Keratinocyte (primary cell): ENCODE measurements around the gene ARID3B. TPM values are rescaled to one million over a fixed set of nuclear protein-coding genes. Genes with fewer than 3 reads are reported as not detected.

ENCODE experiments used
- DNase-seq: peaks from one replicate; pipeline ENCODE4 v3.0.0-alpha.2; 2011; ENCODE audit warnings: low read depth, missing footprints, low spot score
- FAIRE-seq: peaks from 2 replicates; lab custom pipeline; 2011; peaks lifted over from hg19 to GRCh38; lab: Jason Lieb, UNC
- H2AFZ ChIP-seq: 2 replicates; pipeline ENCODE4 v1.6.0; 2012; ENCODE audit warnings: low read length, control low read depth, inconsistent platforms; ENCODE audit not compliant: control insufficient read depth
- H3K27ac ChIP-seq: 2 replicates; pipeline ENCODE4 v1.5.1; 2011; ENCODE audit warnings: low read length; ENCODE audit not compliant: control insufficient read depth, insufficient read depth
- H3K27me3 ChIP-seq: 3 replicates; pipeline ENCODE4 v1.6.0; 2011; ENCODE audit warnings: low read length; ENCODE audit not compliant: control insufficient read depth, insufficient read depth; ENCODE audit errors: extremely low read depth
- H3K36me3 ChIP-seq, 2 experiments: 2 replicates in 1 of 2; 3 replicates in 1 of 2; pipeline ENCODE4 v1.5.1; 2011; ENCODE audit warnings: low read length in 2 of 2, mild to moderate bottlenecking in 1 of 2; ENCODE audit not compliant: control insufficient read depth in 2 of 2, insufficient read depth in 2 of 2; ENCODE audit errors: extremely low read depth in 1 of 2
- H3K4me1 ChIP-seq: 3 replicates; pipeline ENCODE4 v1.5.1; 2011; ENCODE audit warnings: low read length; ENCODE audit not compliant: control insufficient read depth, insufficient read depth; ENCODE audit errors: extremely low read depth
- H3K4me2 ChIP-seq: 3 replicates; pipeline ENCODE4 v1.6.0; 2011; ENCODE audit warnings: low read depth, low read length; ENCODE audit not compliant: control insufficient read depth, insufficient read depth; ENCODE audit errors: extremely low read depth
- H3K4me3 ChIP-seq, 3 experiments: fragments of 200-600 bp in 1 of 3; sonication (generic) in 1 of 3; 2 replicates in 2 of 3; 3 replicates in 1 of 3; pipeline ENCODE4 v1.5.1; 2011 to 2016; ENCODE audit warnings: low read length in 3 of 3, mild to moderate bottlenecking in 3 of 3, control low read depth in 2 of 3, inconsistent platforms in 1 of 3, low read depth in 1 of 3, mixed read lengths in 1 of 3, mixed run types in 1 of 3, moderate library complexity in 1 of 3; ENCODE audit not compliant: control insufficient read depth in 2 of 3, insufficient read depth in 2 of 3; ENCODE audit errors: extremely low read depth in 1 of 3
- H3K79me2 ChIP-seq: 2 replicates; pipeline ENCODE4 v1.6.0; 2012; ENCODE audit warnings: low read length; ENCODE audit not compliant: control insufficient read depth, insufficient read depth
- H3K9ac ChIP-seq: 3 replicates; pipeline ENCODE4 v1.6.0; 2011; ENCODE audit warnings: low read length; ENCODE audit not compliant: control insufficient read depth, insufficient read depth; ENCODE audit errors: extremely low read depth
- H3K9me1 ChIP-seq: 3 replicates; pipeline ENCODE4 v1.6.0; 2011; ENCODE audit warnings: low read length; ENCODE audit not compliant: control insufficient read depth, insufficient read depth; ENCODE audit errors: extremely low read depth
- H3K9me3 ChIP-seq: 2 replicates; pipeline ENCODE4 v1.5.1; 2012; ENCODE audit warnings: low read depth, low read length; ENCODE audit not compliant: control insufficient read depth
- H4K20me1 ChIP-seq: 3 replicates; pipeline ENCODE4 v1.6.0; 2011; ENCODE audit warnings: low read length; ENCODE audit not compliant: control insufficient read depth, insufficient read depth; ENCODE audit errors: extremely low read depth
- EZH2 ChIP-seq: IDR thresholded peaks from one replicate; pipeline ENCODE4 v1.6.1; 2012; ENCODE audit warnings: inconsistent platforms, mild to moderate bottlenecking, low read length, moderate library complexity
- dilution Hi-C: fragments of 300-500 bp; cut with MboI; formaldehyde crosslinking; loops from one replicate; pipeline ENCODE4 v1.7.0; 2020; ENCODE audit warnings: low sequenced_read_pairs; ENCODE audit not compliant: extremely low pct_ligation_motif_present
- polyA plus RNA-seq, 5 experiments: library from polyadenylated mRNA; depleted of rRNA in 3 of 5; stranded (reverse) in 3 of 5; stranded (forward) in 1 of 5; unstranded in 1 of 5; fragments of >200 nt; gene quantifications; 1 replicate in 1 of 5; 2 replicates in 3 of 5; 3 replicates in 1 of 5; pipeline versions ENCODE4 v1.2.1 to v1.2.3, GENCODE V29; 2011 to 2012; ENCODE audit warnings: missing spikeins in 2 of 5, low read depth in 1 of 5, low replicate concordance in 1 of 5
- TF ChIP-seq, protein P1 (sequence below), 3 experiments: IDR thresholded peaks in 1 of 3; conservative IDR thresholded peaks in 1 of 3; optimal IDR thresholded peaks in 1 of 3; 2 replicates in 2 of 3; 3 replicates in 1 of 3; pipeline versions ENCODE3 to v1.5.1; 2011; ENCODE audit warnings: low read length in 3 of 3, mild to moderate bottlenecking in 3 of 3, moderate library complexity in 2 of 3, control low read depth in 1 of 3, inconsistent platforms in 1 of 3; ENCODE audit not compliant: insufficient read depth in 2 of 3; ENCODE audit errors: extremely low read depth in 1 of 3

Gene ARID3B
- polyA plus RNA-seq, 1 donor (not counting 4 experiments of a cell fraction or from before 2014, with no cell fraction given), result 3.6 TPM

DNA sequence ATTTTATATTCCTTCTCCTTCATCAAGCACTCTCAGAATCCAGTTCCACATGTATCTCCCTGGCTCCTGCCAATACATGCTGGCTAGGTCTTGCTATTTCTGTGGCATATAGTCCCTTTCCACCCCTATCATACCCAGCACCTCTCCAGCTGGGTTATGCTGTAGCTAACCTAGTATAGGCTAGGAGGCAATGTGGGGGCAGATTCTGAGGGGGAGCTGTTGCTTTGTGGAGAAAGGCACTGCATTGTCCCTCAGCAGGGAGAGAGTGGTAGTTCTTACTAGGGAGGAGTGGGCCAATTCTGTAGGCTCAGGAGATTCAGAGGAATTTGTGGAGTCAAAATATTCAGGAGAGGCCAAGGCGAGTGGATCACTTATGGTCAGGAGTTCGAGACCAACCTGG lies 40.6 kb upstream of the ARID3B start:
- Histone ChIP-seq H3K27me3 (no peaks in the 10 kb centered on the region), H3K79me2 (no peaks in the 10 kb centered on the region), H3K9ac (no peak overlapping the region), H3K4me3 (no peak overlapping the region), H4K20me1 (no peaks in the 10 kb centered on the region), H3K4me2 (no peak overlapping the region), H3K27ac (no peak overlapping the region), H3K9me1 (no peaks in the 10 kb centered on the region), H3K4me1 (peaks cover 12% of the 10 kb centered on the region), H2AFZ (no peak overlapping the region), H3K36me3 (peaks cover 0 to 4% of the 10 kb centered on the region in 2 experiments), H3K9me3 (no peaks in the 10 kb centered on the region)
- dilution Hi-C loops, result no loop called here
- no peak for TF ChIP-seq EZH2
- TF ChIP-seq, protein P1, sequence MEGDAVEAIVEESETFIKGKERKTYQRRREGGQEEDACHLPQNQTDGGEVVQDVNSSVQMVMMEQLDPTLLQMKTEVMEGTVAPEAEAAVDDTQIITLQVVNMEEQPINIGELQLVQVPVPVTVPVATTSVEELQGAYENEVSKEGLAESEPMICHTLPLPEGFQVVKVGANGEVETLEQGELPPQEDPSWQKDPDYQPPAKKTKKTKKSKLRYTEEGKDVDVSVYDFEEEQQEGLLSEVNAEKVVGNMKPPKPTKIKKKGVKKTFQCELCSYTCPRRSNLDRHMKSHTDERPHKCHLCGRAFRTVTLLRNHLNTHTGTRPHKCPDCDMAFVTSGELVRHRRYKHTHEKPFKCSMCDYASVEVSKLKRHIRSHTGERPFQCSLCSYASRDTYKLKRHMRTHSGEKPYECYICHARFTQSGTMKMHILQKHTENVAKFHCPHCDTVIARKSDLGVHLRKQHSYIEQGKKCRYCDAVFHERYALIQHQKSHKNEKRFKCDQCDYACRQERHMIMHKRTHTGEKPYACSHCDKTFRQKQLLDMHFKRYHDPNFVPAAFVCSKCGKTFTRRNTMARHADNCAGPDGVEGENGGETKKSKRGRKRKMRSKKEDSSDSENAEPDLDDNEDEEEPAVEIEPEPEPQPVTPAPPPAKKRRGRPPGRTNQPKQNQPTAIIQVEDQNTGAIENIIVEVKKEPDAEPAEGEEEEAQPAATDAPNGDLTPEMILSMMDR (optimal IDR thresholded peaks at IDR 0.05 in 1 of 3, IDR thresholded peaks at IDR 0.05 in 1 of 3, conservative IDR thresholded peaks at IDR 0.05 in 1 of 3; ENCODE audit: extremely low read depth in 1 of 3, insufficient read depth in 2 of 3, low read length in 3 of 3), result no peak
- FAIRE-seq (no peak), DNase-seq (no peak)

DNA sequence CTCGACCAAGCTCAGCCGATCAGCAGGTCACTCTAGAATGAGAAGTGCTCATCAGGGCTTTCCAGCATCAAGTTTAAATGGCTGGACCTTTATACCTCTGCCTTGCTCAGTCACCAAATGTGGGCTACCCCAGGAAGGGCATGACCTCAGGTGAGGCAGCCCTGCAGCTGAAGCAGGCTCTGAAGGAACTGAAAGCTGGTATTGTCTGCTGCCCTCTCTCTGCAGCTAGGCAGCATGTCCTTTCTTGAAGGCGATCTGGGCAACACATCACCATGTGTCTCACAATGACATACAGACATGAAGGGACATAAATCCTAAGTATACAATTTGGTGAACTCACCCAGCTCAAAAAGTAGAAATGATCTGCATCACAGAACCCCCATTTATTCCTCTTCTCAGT lies 38.7 kb upstream of the ARID3B start:
- dilution Hi-C loops, result no loop called here
- H3K9me1 ChIP-seq, result no peaks in the 10 kb centered on the region
- H3K4me3 ChIP-seq, result no peak overlapping the region
- H3K36me3 ChIP-seq, result peaks cover 0 to 4% of the 10 kb centered on the region in 2 experiments
- peaks cover 6% of the 10 kb centered on the region for H3K4me1 ChIP-seq
- H3K9me3 ChIP-seq, result no peaks in the 10 kb centered on the region
- H3K27ac ChIP-seq, result no peak overlapping the region
- TF ChIP-seq EZH2, result no peak
- TF ChIP-seq, protein P1 (optimal IDR thresholded peaks at IDR 0.05 in 1 of 3, IDR thresholded peaks at IDR 0.05 in 1 of 3, conservative IDR thresholded peaks at IDR 0.05 in 1 of 3; ENCODE audit: extremely low read depth in 1 of 3, insufficient read depth in 2 of 3, low read length in 3 of 3), result peak in 2 of 3 experiments; percentile 17 to 45
- DNase-seq (no peak), FAIRE-seq (no peak)
- H4K20me1 ChIP-seq, result no peaks in the 10 kb centered on the region
- no peaks in the 10 kb centered on the region for H3K27me3 ChIP-seq
- no peak overlapping the region for H3K9ac ChIP-seq
- H3K79me2 ChIP-seq, result no peaks in the 10 kb centered on the region
- no peak overlapping the region for H3K4me2 ChIP-seq
- no peak overlapping the region for H2AFZ ChIP-seq
